Measurements from ENCODE around the gene PPP4R1.

GRCh38 chr18:9658087-9658641 lies 43.8 kb upstream of the PPP4R1 start:
- TF ChIP-seq CTCF (optimal IDR thresholded peaks at IDR 0.05 in 1 of 3, IDR thresholded peaks at IDR 0.05 in 1 of 3, conservative IDR thresholded peaks at IDR 0.05 in 1 of 3; ENCODE audit: extremely low read depth in 1 of 3, insufficient read depth in 2 of 3, low read length in 3 of 3), result no peak
- TF ChIP-seq EZH2 (IDR thresholded peaks at IDR 0.05; ENCODE audit: low read length), result no peak

Measured in keratinocyte (primary cell).